GM12878 (cell line): ENCODE measurements around the gene SH2D6. TPM values are rescaled to one million over a fixed set of nuclear protein-coding genes. Genes with fewer than 3 reads are reported as not detected.

Source experiments
- ATAC-seq: fragments of 200-7000 bp; cut with Tn5 transposase; 3 replicates; pipeline ENCODE4 v1.9.1; 2020; ENCODE audit warnings: mild to moderate bottlenecking, moderate library complexity
- BruUV-seq: library from RNA; stranded (reverse); fragments of 400-500 nt; replicated peaks from 2 replicates; lab custom pipeline; 2021; lab: Mats Ljungman, UMichigan
- CTCF ChIA-PET: fragments of 300-600 bp; sonication (Branson Sonifier 250); formaldehyde crosslinking; extraction: SDS; loops from one replicate; lab custom pipeline; 2021; ENCODE audit warnings: inconsistent platforms; lab: Yijun Ruan, JAX
- POLR2A ChIA-PET: fragments of 350-600 bp; formaldehyde crosslinking; extraction: SDS; loops from one replicate; lab custom pipeline; 2021; ENCODE audit warnings: inconsistent platforms; lab: Charles Lee
- RAD21 ChIA-PET: fragments of 300-600 bp; sonication (Branson Sonifier 250); formaldehyde crosslinking; loops from one replicate; lab custom pipeline; 2023; ENCODE audit warnings: antibody characterized with exemption; ENCODE audit not compliant: unreplicated experiment; lab: Charles Lee
- SMC1A ChIA-PET: fragments of 300-600 bp; sonication (Branson Sonifier 250); formaldehyde crosslinking; loops from one replicate; lab custom pipeline; 2023; ENCODE audit not compliant: unreplicated experiment, uncharacterized antibody; lab: Charles Lee
- DNase-seq: peaks from one replicate; pipeline ENCODE4 v3.0.0-alpha.2; 2011; ENCODE audit warnings: low read depth, low spot score
- FAIRE-seq: peaks from 3 replicates; lab custom pipeline; 2011; peaks lifted over from hg19 to GRCh38; lab: Jason Lieb, UNC
- H2AFZ ChIP-seq: 2 replicates; pipeline ENCODE4 v1.6.0; 2011; ENCODE audit warnings: low read depth, low read length, control low read depth; ENCODE audit not compliant: control insufficient read depth
- H3K27ac ChIP-seq: 2 replicates; pipeline ENCODE4 v1.5.1; 2011; ENCODE audit warnings: control low read depth; ENCODE audit not compliant: control insufficient read depth, insufficient read depth
- H3K27me3 ChIP-seq, 2 experiments: replicated peaks in 1 of 2; 2 replicates each; pipeline versions ENCODE4 v1.6.0 to v1.6.1; 2011; ENCODE audit warnings: low read length in 1 of 2; ENCODE audit not compliant: control insufficient read depth in 2 of 2, insufficient read depth in 2 of 2
- H3K36me3 ChIP-seq, 2 experiments: 2 replicates each; pipeline ENCODE4 v1.5.1; 2011; ENCODE audit warnings: low read length in 1 of 2; ENCODE audit not compliant: control insufficient read depth in 2 of 2, insufficient read depth in 2 of 2
- H3K4me1 ChIP-seq: 2 replicates; pipeline ENCODE4 v1.6.1; 2011; ENCODE audit warnings: mild to moderate bottlenecking, low read length, moderate library complexity, mixed read lengths; ENCODE audit not compliant: control insufficient read depth, insufficient read depth
- H3K4me2 ChIP-seq: 2 replicates; pipeline ENCODE4 v1.6.0; 2011; ENCODE audit warnings: control low read depth; ENCODE audit not compliant: control insufficient read depth, insufficient read depth
- H3K4me3 ChIP-seq: fragments of 200-600 bp; sonication (generic); 2 replicates; pipeline ENCODE4 v1.5.1; 2016
- H3K79me2 ChIP-seq: 2 replicates; pipeline ENCODE4 v1.6.0; 2011; ENCODE audit warnings: low read length; ENCODE audit not compliant: control insufficient read depth, insufficient read depth
- H3K9ac ChIP-seq: 2 replicates; pipeline ENCODE4 v1.8.0; 2011; ENCODE audit warnings: low read length, control low read depth, mixed read lengths; ENCODE audit not compliant: control insufficient read depth, insufficient read depth
- H3K9me3 ChIP-seq: replicated peaks from 3 replicates; pipeline ENCODE4 v1.5.1; 2011; ENCODE audit warnings: mild to moderate bottlenecking, low read length; ENCODE audit not compliant: control insufficient read depth, insufficient read depth
- H4K20me1 ChIP-seq: 2 replicates; pipeline ENCODE4 v1.6.0; 2011; ENCODE audit not compliant: control insufficient read depth, insufficient read depth
- CHD1 ChIP-seq: IDR thresholded peaks from 2 replicates; pipeline ENCODE4 v1.6.1; 2012; ENCODE audit warnings: low read depth, low read length, improper control_type of control experiment
- FOXM1 ChIP-seq: IDR thresholded peaks from 2 replicates; pipeline ENCODE4 v1.6.1; 2012; ENCODE audit warnings: low read depth, mild to moderate bottlenecking, inconsistent platforms, low read length, moderate library complexity
- GATAD2B ChIP-seq: fragments of 450-650 bp; conservative IDR thresholded peaks from 2 replicates; pipeline ENCODE4 v1.6.1; 2017; ENCODE audit warnings: low read depth, mild to moderate bottlenecking, moderate library complexity
- HSF1 ChIP-seq: fragments of 150-350 bp; IDR thresholded peaks from 2 replicates; pipeline ENCODE4 v1.6.1; 2014; ENCODE audit warnings: mild to moderate bottlenecking, low read depth, low read length
- NKRF ChIP-seq: fragments of 450-650 bp; conservative IDR thresholded peaks from 2 replicates; pipeline ENCODE4 v1.6.1; 2017; ENCODE audit warnings: mild to moderate bottlenecking, moderate library complexity
- SMC3 ChIP-seq: IDR thresholded peaks from 2 replicates; pipeline ENCODE4 v1.6.1; 2011; ENCODE audit warnings: low read length, improper control_type of control experiment, borderline replicate concordance
- SREBF2 ChIP-seq: IDR thresholded peaks from 2 replicates; pipeline ENCODE4 v1.6.1; 2012; ENCODE audit warnings: mild to moderate bottlenecking, low read length
- TCF12 ChIP-seq: IDR thresholded peaks from 2 replicates; pipeline ENCODE4 v1.6.1; 2011; ENCODE audit warnings: low read depth, mild to moderate bottlenecking, low read length
- WGBS: methylation state at CpG from one replicate; pipeline ENCODE4 v1.1.6; 2016; ENCODE audit warnings: low lambda C conversion rate; ENCODE audit not compliant: insufficient replicate concordance, insufficient coverage; ENCODE audit errors: missing lambda C conversion rate; 5-methylcytosine and 5-hydroxymethylcytosine counted together
- in situ Hi-C: fragments of 300-500 bp; cut with MboI; formaldehyde crosslinking; loops from 9 replicates; pipeline ENCODE4 v1.14.3; 2018; ENCODE audit warnings: mixed read lengths
- intact Hi-C: fragments of 100-400 bp; cut with micrococcal nuclease; formaldehyde crosslinking; loops from one replicate; pipeline ENCODE4 v1.14.2; 2022; ENCODE audit not compliant: unreplicated experiment
- polyA plus RNA-seq, 11 experiments: library from polyadenylated mRNA; depleted of rRNA in 4 of 11; unstranded in 6 of 11; stranded (reverse) in 5 of 11; fragments of >200 nt; fragmentation: Nextera tagmentation in 4 of 11; fragmentation: Illumina TruSeq in 1 of 11; extraction: Ambion mirVana in 4 of 11; extraction: Trizol in 1 of 11; gene quantifications; 1 replicate in 1 of 11; 2 replicates in 10 of 11; pipeline versions ENCODE4 v1.2.1 to v1.2.3, GENCODE V29; 2011 to 2016; ENCODE audit warnings: inconsistent platforms in 2 of 11, missing spikeins in 2 of 11, low read depth in 1 of 11
- total RNA-seq, 4 experiments: library from RNA; depleted of rRNA in 3 of 4; stranded (reverse); fragments of >200 nt in 3 of 4; fragmentation: Illumina TruSeq in 1 of 4; extraction: Trizol in 1 of 4; gene quantifications; 2 replicates each; pipeline versions ENCODE4 v1.2.1 to v1.2.3, GENCODE V29; 2013 to 2021
- TF ChIP-seq, protein P1 (sequence below): IDR thresholded peaks from 2 replicates; pipeline ENCODE4 v1.6.1; 2011; ENCODE audit warnings: mild to moderate bottlenecking, low read depth, low read length, moderate library complexity; ENCODE audit not compliant: insufficient replicate concordance

SH2D6 gene
- total and polyA plus RNA-seq, 10 of the 15 experiments (the other 5 are each of a cell fraction or from before 2014, with no cell fraction given): 0.23 to 0.59 (median 0.34) TPM; not detected in 6

GRCh38 chr2:85397925-85398331 is 20.6 kb upstream of the SH2D6 start:
- BruUV-seq: no TSS peak
- peaks cover 9% of the 10 kb centered on the region for H3K4me1 ChIP-seq
- ATAC-seq (no peak), FAIRE-seq (no peak), DNase-seq (no peak)
- H3K27ac ChIP-seq: no peak overlapping the region
- intact Hi-C loops: no loop called here
- ChIA-PET POLR2A (no interaction called here), RAD21 (interaction anchor here (0.6 kb wide), 1 partner anchor 282 kb away, joined by 4 read pairs; no protein-coding TSS in a partner anchor), CTCF (no interaction called here), SMC1A (no interaction called here)
- H3K4me3 ChIP-seq: no peak overlapping the region
- H3K36me3 ChIP-seq: no peaks in the 10 kb centered on the region; a peak in 2 of 4 replicates
- H2AFZ ChIP-seq: no peak overlapping the region
- no peak overlapping the region for H3K9ac ChIP-seq
- H3K27me3 ChIP-seq: no peaks in the 10 kb centered on the region
- no peaks in the 10 kb centered on the region for H4K20me1 ChIP-seq
- 69% methylated on average over 4 of the region's 4 CpGs for WGBS
- in situ Hi-C loops: no loop called here
- no peaks in the 10 kb centered on the region for H3K79me2 ChIP-seq
- no peak overlapping the region for H3K4me2 ChIP-seq
- TF ChIP-seq, protein P1, sequence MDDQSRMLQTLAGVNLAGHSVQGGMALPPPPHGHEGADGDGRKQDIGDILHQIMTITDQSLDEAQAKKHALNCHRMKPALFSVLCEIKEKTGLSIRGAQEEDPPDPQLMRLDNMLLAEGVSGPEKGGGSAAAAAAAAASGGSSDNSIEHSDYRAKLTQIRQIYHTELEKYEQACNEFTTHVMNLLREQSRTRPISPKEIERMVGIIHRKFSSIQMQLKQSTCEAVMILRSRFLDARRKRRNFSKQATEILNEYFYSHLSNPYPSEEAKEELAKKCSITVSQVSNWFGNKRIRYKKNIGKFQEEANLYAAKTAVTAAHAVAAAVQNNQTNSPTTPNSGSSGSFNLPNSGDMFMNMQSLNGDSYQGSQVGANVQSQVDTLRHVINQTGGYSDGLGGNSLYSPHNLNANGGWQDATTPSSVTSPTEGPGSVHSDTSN: no peak
- no peak for TF ChIP-seq SREBF2
- H3K9me3 ChIP-seq: no peaks in the 10 kb centered on the region

GRCh38 chr2:85398426-85399182 is 19.9 kb upstream of the SH2D6 start:
- Histone ChIP-seq H3K9ac (no peak overlapping the region), H3K4me1 (peaks cover 9% of the 10 kb centered on the region), H3K27me3 (no peaks in the 10 kb centered on the region), H2AFZ (no peak overlapping the region), H3K4me3 (no peak overlapping the region), H3K79me2 (no peaks in the 10 kb centered on the region), H4K20me1 (no peaks in the 10 kb centered on the region), H3K27ac (no peak overlapping the region), H3K4me2 (no peak overlapping the region), H3K9me3 (no peaks in the 10 kb centered on the region; the same call in 2 of the 3 replicates), H3K36me3 (no peaks in the 10 kb centered on the region; a peak in 2 of 4 replicates)
- BruUV-seq: no TSS peak
- POLR2A ChIA-PET: interaction anchor here (0.6 kb wide), 1 partner anchor 15 kb away, joined by 3 read pairs; no protein-coding TSS in a partner anchor
- CTCF ChIA-PET: no interaction called here
- intact Hi-C loops (no loop called here), in situ Hi-C loops (no loop called here)
- RAD21 ChIA-PET: interaction anchor here (0.6 kb wide), 1 partner anchor 281 kb away, joined by 4 read pairs; no protein-coding TSS in a partner anchor
- ATAC-seq (no peak), FAIRE-seq (no peak), DNase-seq (no peak)
- SMC1A ChIA-PET: interaction anchor here (0.7 kb wide), 1 partner anchor 153 kb away, joined by 3 read pairs; no protein-coding TSS in a partner anchor
- WGBS: 81% methylated on average over 7 of the region's 8 CpGs
- no peak for TF ChIP-seq NKRF
- no peak for TF ChIP-seq TCF12
- no peak for TF ChIP-seq HSF1
- no peak for TF ChIP-seq FOXM1
- TF ChIP-seq SMC3: no peak
- TF ChIP-seq CHD1: no peak
- no peak for TF ChIP-seq GATAD2B
